Measurements from ENCODE around the gene CDHR2.
"Not testable (repeated sequence)": the region's sequence is repeated elsewhere in the genome, so short reads cannot be mapped to it uniquely, and the experiment has no call there.

Gene CDHR2

GRCh38 chr5:176587398-176587797 lies 38.3 kb downstream of the CDHR2 start:
- DNase-seq (ENCODE audit: low read depth) = no peak
- no peak for TF ChIP-seq CTCF (IDR thresholded peaks at IDR 0.05; ENCODE audit: control insufficient read depth, extremely low read depth, insufficient read depth)
- no peak overlapping the region for H3K4me3 ChIP-seq (ENCODE audit: low read depth, low read length)

GRCh38 chr5:176588297-176588696 lies 39.2 kb downstream of the CDHR2 start:
- no peak for DNase-seq (ENCODE audit: low read depth)
- no peak for TF ChIP-seq CTCF (IDR thresholded peaks at IDR 0.05; ENCODE audit: control insufficient read depth, extremely low read depth, insufficient read depth)
- no peak overlapping the region for H3K4me3 ChIP-seq (ENCODE audit: low read depth, low read length)

GRCh38 chr5:176589039-176589769 lies 40.1 kb downstream of the CDHR2 start:
- no peak for TF ChIP-seq CTCF (IDR thresholded peaks at IDR 0.05; ENCODE audit: control insufficient read depth, extremely low read depth, insufficient read depth)
- H3K4me3 ChIP-seq (ENCODE audit: low read depth, low read length) = no peak overlapping the region
- no peak for DNase-seq (ENCODE audit: low read depth)

GRCh38 chr5:176590035-176590717 lies 41.0 kb downstream of the CDHR2 start:
- no peak for TF ChIP-seq CTCF (IDR thresholded peaks at IDR 0.05; ENCODE audit: control insufficient read depth, extremely low read depth, insufficient read depth)
- H3K4me3 ChIP-seq (ENCODE audit: low read depth, low read length) = no peak overlapping the region
- DNase-seq (ENCODE audit: low read depth) = no peak

GRCh38 chr5:176591667-176592066 lies 42.5 kb downstream of the CDHR2 start:
- not testable (repeated sequence) for DNase-seq (ENCODE audit: low read depth); H3K4me3 ChIP-seq (ENCODE audit: low read depth, low read length)

- no peak overlapping the region for H3K4me3 ChIP-seq (ENCODE audit: low read depth, low read length)
- DNase-seq (ENCODE audit: low read depth) = no peak
- TF ChIP-seq CTCF (IDR thresholded peaks at IDR 0.05; ENCODE audit: control insufficient read depth, extremely low read depth, insufficient read depth) = no peak
These were observed 43.4 kb downstream of the CDHR2 start for GRCh38 chr5:176592573-176592972.

- no peak for TF ChIP-seq CTCF (IDR thresholded peaks at IDR 0.05; ENCODE audit: control insufficient read depth, extremely low read depth, insufficient read depth)
These were observed 44.2 kb downstream of the CDHR2 start for GRCh38 chr5:176593273-176593869.

More at GRCh38 chr5:176593273-176593869, 44.2 kb downstream of the CDHR2 start:
- DNase-seq (ENCODE audit: low read depth) = no peak
- H3K4me3 ChIP-seq (ENCODE audit: low read depth, low read length) = no peak overlapping the region

All from LNCaP clone FGC (cell line).